ENCODE measurements around the gene NTSR2.

GRCh38 chr2:11717623-11718022 lies 47.6 kb upstream of the NTSR2 start:
- TF ChIP-seq POLR2A (IDR thresholded peaks at IDR 0.05): no peak
- no peak for TF ChIP-seq CTCF (IDR thresholded peaks at IDR 0.05)
